Activated CD4-positive, alpha-beta T cell treated with anti-CD3 and anti-CD28 coated beads, Interleukin-2, amount 50 U/mL, for 4 hours (primary cell): ENCODE data around the gene MYL3.

ENCODE experiments used
- DNase-seq, 2 experiments: peaks; one replicate each; pipeline ENCODE4 v3.0.0-alpha.2; 2020

Gene MYL3

GRCh38 chr3:46882377-46883053 lies 19.3 kb upstream of the MYL3 start:
- DNase-seq: no peak

GRCh38 chr3:46881596-46882376 lies 18.5 kb upstream of the MYL3 start:
- peak; percentile 16 to 17 for DNase-seq

GRCh38 chr3:46880884-46881595 lies 17.8 kb upstream of the MYL3 start:
- no peak for DNase-seq

- no peak for DNase-seq
Observed at GRCh38 chr3:46878781-46879436, 15.7 kb upstream of the MYL3 start.

- no peak for DNase-seq
Observed at GRCh38 chr3:46877406-46878125, 14.3 kb upstream of the MYL3 start, which contains the start of gene PTH1R. TSS of gene PTH1R (plus strand) at chr3:46877721. CDS start at chr3:46883560, 5,839 bp downstream.

GRCh38 chr3:46876313-46877300 lies 13.4 kb upstream of the MYL3 start:
- DNase-seq: no peak

- no peak for DNase-seq
Observed at GRCh38 chr3:46875560-46875959, 12.3 kb upstream of the MYL3 start.

- no peak for DNase-seq
Observed at GRCh38 chr3:46874430-46874829, 11.2 kb upstream of the MYL3 start.

GRCh38 chr3:46873521-46873920 lies 10.3 kb upstream of the MYL3 start:
- DNase-seq: no peak

- DNase-seq: no peak
Observed at GRCh38 chr3:46871222-46871621, 8.0 kb upstream of the MYL3 start.

GRCh38 chr3:46870651-46871050 lies 7.4 kb upstream of the MYL3 start:
- DNase-seq: no peak

GRCh38 chr3:46869440-46869839 lies 6.2 kb upstream of the MYL3 start:
- DNase-seq: no peak

GRCh38 chr3:46868948-46869347 lies 5.7 kb upstream of the MYL3 start:
- DNase-seq: no peak

- no peak for DNase-seq
Observed at GRCh38 chr3:46868287-46868686, 5.0 kb upstream of the MYL3 start.

GRCh38 chr3:46867550-46867898 lies 4.3 kb upstream of the MYL3 start:
- DNase-seq: no peak

- DNase-seq: peak; percentile 82 to 86
Observed at GRCh38 chr3:46866720-46867549, 3.7 kb upstream of the MYL3 start.

- no peak for DNase-seq
Observed at GRCh38 chr3:46866032-46866595, 2.9 kb upstream of the MYL3 start.

GRCh38 chr3:46865546-46865945 lies 2.3 kb upstream of the MYL3 start:
- no peak for DNase-seq

- no peak for DNase-seq
Observed at GRCh38 chr3:46865031-46865507, 1.8 kb upstream of the MYL3 start.
